ENCODE results near the gene PTPRC.
"Not testable (repeated sequence)": the region's sequence is repeated elsewhere in the genome, so short reads cannot be mapped to it uniquely, and the experiment has no call there.

PTPRC gene, protein sequence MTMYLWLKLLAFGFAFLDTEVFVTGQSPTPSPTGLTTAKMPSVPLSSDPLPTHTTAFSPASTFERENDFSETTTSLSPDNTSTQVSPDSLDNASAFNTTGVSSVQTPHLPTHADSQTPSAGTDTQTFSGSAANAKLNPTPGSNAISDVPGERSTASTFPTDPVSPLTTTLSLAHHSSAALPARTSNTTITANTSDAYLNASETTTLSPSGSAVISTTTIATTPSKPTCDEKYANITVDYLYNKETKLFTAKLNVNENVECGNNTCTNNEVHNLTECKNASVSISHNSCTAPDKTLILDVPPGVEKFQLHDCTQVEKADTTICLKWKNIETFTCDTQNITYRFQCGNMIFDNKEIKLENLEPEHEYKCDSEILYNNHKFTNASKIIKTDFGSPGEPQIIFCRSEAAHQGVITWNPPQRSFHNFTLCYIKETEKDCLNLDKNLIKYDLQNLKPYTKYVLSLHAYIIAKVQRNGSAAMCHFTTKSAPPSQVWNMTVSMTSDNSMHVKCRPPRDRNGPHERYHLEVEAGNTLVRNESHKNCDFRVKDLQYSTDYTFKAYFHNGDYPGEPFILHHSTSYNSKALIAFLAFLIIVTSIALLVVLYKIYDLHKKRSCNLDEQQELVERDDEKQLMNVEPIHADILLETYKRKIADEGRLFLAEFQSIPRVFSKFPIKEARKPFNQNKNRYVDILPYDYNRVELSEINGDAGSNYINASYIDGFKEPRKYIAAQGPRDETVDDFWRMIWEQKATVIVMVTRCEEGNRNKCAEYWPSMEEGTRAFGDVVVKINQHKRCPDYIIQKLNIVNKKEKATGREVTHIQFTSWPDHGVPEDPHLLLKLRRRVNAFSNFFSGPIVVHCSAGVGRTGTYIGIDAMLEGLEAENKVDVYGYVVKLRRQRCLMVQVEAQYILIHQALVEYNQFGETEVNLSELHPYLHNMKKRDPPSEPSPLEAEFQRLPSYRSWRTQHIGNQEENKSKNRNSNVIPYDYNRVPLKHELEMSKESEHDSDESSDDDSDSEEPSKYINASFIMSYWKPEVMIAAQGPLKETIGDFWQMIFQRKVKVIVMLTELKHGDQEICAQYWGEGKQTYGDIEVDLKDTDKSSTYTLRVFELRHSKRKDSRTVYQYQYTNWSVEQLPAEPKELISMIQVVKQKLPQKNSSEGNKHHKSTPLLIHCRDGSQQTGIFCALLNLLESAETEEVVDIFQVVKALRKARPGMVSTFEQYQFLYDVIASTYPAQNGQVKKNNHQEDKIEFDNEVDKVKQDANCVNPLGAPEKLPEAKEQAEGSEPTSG (N-terminal part only)

DNA sequence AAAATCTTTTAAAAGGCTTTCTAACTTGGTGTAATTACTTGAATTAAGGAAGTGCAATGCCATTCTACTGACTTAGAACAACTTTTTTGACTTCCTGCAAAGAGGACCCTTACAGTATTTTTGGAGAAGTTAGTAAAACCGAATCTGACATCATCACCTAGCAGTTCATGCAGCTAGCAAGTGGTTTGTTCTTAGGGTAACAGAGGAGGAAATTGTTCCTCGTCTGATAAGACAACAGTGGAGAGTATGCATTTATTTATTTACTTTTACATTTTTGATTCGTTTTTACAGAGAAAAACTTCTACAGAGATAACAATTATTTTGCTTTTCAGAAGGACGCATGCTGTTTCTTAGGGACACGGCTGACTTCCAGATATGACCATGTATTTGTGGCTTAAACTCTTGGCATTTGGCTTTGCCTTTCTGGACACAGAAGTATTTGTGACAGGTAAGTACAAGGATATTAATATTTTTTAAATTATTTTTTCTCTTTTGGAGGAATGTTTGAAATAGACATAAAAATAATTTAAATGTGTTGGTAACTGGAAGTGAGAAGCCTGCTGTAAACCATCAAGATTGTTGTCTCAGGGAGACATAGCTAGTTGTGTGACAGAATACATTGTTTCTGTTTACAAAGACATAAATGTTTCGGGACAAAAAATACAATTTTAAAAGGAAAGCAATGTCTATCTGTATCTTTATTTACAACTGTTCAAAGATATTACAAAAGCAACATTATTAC is at the start of gene PTPRC:
Gene PTPRC, plus strand, starts transcription at position 147 of the 742 bp plus-strand sequence. Its CDS starts 229 bp downstream, at position 376.
- no peaks in the 10 kb centered on the region for H3K27me3 Mint-ChIP-seq
- H3K4me1 Mint-ChIP-seq (ENCODE audit: low read depth) = peaks cover 64% of the 10 kb centered on the region
- H3K36me3 Mint-ChIP-seq = peaks cover 16% of the 10 kb centered on the region
- peak within 1 kb of the TSS; percentile 93 for H3K27ac Mint-ChIP-seq
- H3K9me3 Mint-ChIP-seq (ENCODE audit: low read depth) = peaks cover 2% of the 10 kb centered on the region
- H3K4me3 Mint-ChIP-seq = peak within 1 kb of the TSS; percentile 92

DNA sequence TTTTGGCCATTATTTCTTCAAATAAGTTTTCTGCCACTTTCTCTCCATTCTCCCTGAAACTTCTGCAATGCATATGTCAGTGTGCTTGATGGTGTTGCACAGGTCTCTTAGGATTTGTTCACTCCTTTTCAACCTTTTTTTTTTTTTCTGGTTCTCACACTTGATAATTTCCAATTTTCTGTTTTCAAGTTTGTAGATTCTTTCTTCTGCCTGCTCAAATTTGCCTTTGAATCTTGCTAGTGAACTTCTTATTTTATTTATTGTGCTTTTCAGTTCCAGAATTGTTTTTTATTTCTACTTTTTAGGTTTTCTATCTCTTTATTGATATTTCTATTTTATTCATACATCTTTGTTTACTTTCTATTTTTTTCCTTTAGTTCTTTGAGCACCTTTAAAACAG is 48.4 kb upstream of the PTPRC start:
- H3K27me3 Mint-ChIP-seq = no peaks in the 10 kb centered on the region

DNA sequence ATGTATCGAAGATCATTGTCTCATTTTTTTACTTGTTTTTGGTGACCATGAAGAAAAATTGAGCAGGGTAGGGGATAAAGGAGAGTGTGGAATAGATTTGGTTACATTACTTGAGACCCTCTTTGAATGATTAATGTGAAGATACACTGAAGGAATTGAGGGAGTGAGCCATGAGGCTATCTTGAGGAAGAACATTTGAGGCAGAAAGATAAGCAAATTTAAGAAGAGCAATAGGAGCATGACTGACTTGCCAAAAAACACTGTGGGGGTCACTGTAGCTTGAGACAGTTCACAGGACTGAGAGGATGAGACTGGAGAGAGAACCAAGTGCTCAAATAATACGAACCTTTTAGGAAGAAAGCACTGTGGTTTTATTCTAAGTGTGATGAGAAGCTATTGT is 43.1 kb upstream of the PTPRC start:
- H3K4me3 Mint-ChIP-seq = no peak overlapping the region
- H3K27ac Mint-ChIP-seq = peak overlapping the region; percentile 1
- H3K4me1 Mint-ChIP-seq (ENCODE audit: low read depth) = peaks cover 63% of the 10 kb centered on the region
- peaks cover 4% of the 10 kb centered on the region for H3K9me3 Mint-ChIP-seq (ENCODE audit: low read depth)
- H3K36me3 Mint-ChIP-seq = peaks cover 10% of the 10 kb centered on the region
- no peaks in the 10 kb centered on the region for H3K27me3 Mint-ChIP-seq

More for the DNA sequence above, 48.4 kb upstream of the PTPRC start:
- Mint-ChIP-seq H3K27ac (peak overlapping the region; percentile 59), H3K9me3 (ENCODE audit: low read depth) (peaks cover 15% of the 10 kb centered on the region), H3K4me3 (no peak overlapping the region), H3K36me3 (peaks cover 23% of the 10 kb centered on the region), H3K4me1 (ENCODE audit: low read depth) (peaks cover 22% of the 10 kb centered on the region)

DNA sequence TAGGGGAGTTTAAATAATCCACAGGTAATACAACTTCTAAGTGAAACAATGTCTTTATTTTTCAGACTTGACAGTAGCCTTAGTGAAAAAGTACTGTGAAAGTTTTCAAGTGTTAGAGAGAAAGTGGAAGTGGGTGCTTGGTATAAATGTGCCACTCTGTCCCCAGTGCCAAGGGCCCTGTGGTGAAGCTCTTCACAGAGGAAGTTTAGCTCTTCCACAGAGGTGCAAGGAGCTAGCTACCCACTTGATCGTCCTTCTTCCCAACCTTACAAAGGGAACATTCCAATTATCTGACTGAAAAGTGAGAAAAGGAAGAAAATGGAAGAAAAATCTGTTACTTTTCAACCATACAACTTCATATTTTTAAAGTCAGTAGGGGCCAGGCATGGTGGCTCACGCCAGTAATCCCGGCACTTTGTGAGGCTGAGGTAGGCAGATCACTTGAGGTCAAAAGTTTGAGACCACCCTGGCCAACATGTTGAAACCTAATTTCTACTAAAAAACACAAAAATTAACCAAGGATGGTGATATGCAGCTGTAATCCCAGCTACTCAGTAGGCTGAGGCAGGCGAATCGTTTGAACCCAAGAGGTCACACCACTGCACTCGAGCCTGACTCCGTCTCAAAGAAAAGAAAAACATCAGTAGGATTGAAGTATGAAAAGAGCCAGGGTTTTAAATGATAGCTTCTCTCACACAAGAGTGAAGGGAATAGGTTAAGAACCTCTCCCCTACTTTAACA is 41.0 kb upstream of the PTPRC start:
- H3K4me3 Mint-ChIP-seq = peak overlapping the region; percentile 69
- peaks cover 4% of the 10 kb centered on the region for H3K9me3 Mint-ChIP-seq (ENCODE audit: low read depth)
- peaks cover 84% of the 10 kb centered on the region for H3K4me1 Mint-ChIP-seq (ENCODE audit: low read depth)
- H3K36me3 Mint-ChIP-seq = peaks cover 13% of the 10 kb centered on the region
- peak overlapping the region; percentile 97 for H3K27ac Mint-ChIP-seq
- H3K27me3 Mint-ChIP-seq = no peaks in the 10 kb centered on the region

DNA sequence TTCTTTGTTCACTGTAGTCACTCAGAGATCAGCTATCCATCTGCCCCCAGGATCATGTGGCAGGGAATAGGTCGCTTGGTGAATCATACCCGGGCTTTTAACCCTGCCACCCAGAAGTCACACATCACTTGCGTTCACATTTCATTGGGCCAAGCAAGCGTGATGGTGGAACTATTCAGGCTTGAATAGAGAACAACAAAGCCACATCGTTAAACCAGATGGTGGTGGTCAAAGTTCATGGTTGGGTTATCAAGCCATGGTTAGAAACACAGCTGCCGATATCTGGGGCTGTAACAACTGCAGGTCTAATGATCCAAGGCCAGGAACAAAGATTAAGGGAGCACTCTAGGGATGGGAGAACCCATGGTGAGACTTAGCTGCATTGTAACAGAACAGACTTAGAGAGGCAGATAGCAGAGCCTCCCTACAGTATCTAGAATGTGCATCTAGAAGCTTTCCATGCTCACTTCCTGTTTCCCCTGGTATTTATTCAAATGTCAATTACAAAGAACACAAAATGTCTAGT is 40.0 kb upstream of the PTPRC start:
- Mint-ChIP-seq H3K36me3 (peaks cover 13% of the 10 kb centered on the region), H3K4me1 (ENCODE audit: low read depth) (peaks cover 87% of the 10 kb centered on the region), H3K27me3 (no peaks in the 10 kb centered on the region), H3K9me3 (ENCODE audit: low read depth) (peaks cover 4% of the 10 kb centered on the region), H3K4me3 (peak overlapping the region; percentile 44), H3K27ac (peak overlapping the region; percentile 97)

DNA sequence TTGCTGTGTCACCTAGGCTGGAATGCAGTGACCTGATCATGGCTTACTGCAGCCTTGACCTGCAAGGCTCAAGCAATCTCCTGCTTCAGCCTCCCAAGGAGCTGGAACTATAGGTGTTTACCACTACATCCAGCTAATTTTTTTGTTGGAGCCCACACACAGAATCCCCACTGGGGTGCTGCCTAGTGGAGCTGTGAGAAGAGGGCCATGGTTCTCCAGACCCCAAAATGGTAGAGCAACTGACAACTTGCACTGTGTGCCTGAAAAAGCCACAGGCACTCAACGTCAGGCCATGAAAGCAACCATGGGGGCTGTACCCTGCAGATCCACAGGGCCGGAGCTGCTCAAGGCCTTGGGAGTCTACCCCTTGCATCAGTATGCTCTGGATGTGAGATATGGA is 39.1 kb upstream of the PTPRC start:
- Mint-ChIP-seq H3K27ac (peak overlapping the region; percentile 97), H3K4me1 (ENCODE audit: low read depth) (peaks cover 89% of the 10 kb centered on the region), H3K4me3 (no peak overlapping the region), H3K36me3 (peaks cover 13% of the 10 kb centered on the region), H3K9me3 (ENCODE audit: low read depth) (peaks cover 4% of the 10 kb centered on the region), H3K27me3 (no peaks in the 10 kb centered on the region)

DNA sequence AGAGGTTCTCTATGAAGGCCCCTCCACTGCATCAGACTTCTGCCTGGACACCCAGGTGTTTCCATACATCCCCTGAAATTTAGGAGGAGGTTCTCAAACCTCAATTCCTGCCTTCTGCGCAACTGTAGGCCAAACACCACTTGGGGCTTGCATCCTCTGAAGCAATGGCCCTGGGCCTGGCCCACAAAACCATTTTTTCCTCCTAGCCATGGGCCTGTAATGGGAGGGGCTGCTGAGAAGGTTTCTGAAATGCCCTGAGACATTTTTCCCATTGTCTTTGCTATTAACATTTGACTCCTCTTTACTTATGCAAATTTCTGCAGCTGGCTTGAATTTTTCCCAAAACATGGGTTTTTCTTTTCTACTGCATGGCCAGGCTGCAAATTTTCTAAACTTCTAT is 37.9 kb upstream of the PTPRC start:
- peaks cover 11% of the 10 kb centered on the region for H3K36me3 Mint-ChIP-seq
- no peaks in the 10 kb centered on the region for H3K27me3 Mint-ChIP-seq
- no peak overlapping the region for H3K4me3 Mint-ChIP-seq
- H3K27ac Mint-ChIP-seq = peak overlapping the region; percentile 95
- H3K4me1 Mint-ChIP-seq (ENCODE audit: low read depth) = peaks cover 88% of the 10 kb centered on the region
- peaks cover 4% of the 10 kb centered on the region for H3K9me3 Mint-ChIP-seq (ENCODE audit: low read depth)

DNA sequence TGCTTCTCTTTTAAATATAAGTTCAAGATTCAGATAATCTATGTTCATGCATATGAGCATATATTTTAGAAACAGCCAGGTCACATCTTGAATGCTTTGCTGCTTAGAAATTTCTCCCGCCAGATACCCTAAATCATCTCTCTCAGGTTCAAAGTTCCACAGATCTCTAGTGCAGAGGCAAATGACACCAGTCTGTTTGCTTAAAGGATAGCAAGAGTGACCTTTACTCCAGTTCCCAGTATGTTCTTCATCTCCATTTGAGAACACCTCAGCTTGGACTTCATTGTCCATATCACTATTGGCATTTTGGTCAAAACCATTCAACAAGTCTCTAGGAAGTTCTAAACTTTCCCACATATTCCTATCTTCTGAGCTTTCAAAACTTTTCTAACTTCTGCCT is 37.5 kb upstream of the PTPRC start:
- H3K9me3 Mint-ChIP-seq (ENCODE audit: low read depth) = not testable (repeated sequence)
- Mint-ChIP-seq H3K4me1 (ENCODE audit: low read depth) (peaks cover 88% of the 10 kb centered on the region), H3K27ac (peak overlapping the region; percentile 95)

DNA sequence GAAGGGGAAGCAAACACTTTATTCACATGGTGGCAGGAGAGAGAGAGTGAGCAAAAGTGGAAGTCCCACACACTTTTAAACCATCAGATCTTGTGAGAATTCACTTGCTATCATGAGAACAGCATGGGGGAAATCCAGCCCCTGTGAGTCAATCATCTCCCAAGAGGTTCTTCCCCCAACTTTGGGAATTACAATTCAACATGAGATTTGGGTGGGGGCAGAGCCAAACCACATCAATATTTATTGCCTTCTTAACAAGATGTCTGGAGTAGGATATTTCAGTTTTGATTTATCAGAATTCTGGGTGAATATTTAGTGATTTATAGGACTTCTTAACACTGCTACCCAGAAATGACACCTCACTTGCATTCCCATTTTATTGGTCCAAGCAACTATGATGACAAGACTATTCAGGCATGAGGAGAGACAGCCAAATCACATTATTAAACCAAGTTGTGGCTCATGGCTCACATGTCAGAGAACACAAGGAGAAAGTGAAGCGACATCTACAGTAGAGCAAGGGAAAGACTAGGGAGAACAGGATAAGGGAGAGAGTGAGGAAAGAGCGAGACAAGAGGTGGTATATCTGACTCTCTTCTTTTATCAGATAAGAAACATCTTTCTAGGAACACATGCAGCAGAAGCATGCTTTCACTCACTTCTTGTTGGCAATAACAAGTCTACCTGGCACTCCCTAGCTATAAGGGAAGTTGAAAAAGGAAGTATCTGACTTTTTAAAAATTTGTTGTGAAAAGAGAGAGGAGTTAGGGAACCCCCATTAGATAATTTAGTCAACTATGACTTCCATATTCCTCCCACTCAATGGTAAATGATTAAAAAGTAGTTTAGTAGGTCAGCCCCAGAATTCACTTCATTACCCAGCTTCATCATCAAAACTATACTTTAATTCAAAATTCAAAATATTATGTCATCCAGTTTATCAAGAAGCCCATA is 36.6 kb upstream of the PTPRC start:
- Mint-ChIP-seq H3K9me3 (ENCODE audit: low read depth) (peaks cover 4% of the 10 kb centered on the region), H3K4me1 (ENCODE audit: low read depth) (peaks cover 85% of the 10 kb centered on the region), H3K4me3 (peak overlapping the region; percentile 44), H3K36me3 (peaks cover 11% of the 10 kb centered on the region), H3K27ac (peak overlapping the region; percentile 95), H3K27me3 (no peaks in the 10 kb centered on the region)

More for the DNA sequence above, 37.5 kb upstream of the PTPRC start:
- H3K27me3 Mint-ChIP-seq, H3K4me3 Mint-ChIP-seq: not testable (repeated sequence)
- peaks cover 11% of the 10 kb centered on the region for H3K36me3 Mint-ChIP-seq

DNA sequence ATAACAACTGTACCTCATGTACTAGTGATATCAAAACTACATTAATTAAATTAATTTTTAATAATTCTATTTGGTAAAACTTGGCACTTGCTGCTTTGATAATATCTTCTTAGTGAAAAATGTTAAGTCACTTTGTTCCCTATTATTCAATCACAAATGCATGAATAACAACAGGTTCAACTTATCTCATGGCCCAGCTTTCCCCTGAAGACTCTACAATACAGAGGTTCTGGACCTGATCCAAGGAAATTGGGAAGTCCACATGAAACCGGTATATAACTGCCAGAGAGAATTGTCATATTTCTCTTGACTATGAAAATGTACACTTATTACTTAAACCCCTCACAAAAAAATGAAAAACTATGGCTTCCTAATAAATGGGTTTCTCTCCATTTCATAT is 33.9 kb upstream of the PTPRC start:
- Mint-ChIP-seq H3K27me3 (no peaks in the 10 kb centered on the region), H3K4me1 (ENCODE audit: low read depth) (peaks cover 75% of the 10 kb centered on the region), H3K9me3 (ENCODE audit: low read depth) (peaks cover 4% of the 10 kb centered on the region), H3K27ac (no peak overlapping the region), H3K36me3 (peaks cover 11% of the 10 kb centered on the region), H3K4me3 (no peak overlapping the region)

DNA sequence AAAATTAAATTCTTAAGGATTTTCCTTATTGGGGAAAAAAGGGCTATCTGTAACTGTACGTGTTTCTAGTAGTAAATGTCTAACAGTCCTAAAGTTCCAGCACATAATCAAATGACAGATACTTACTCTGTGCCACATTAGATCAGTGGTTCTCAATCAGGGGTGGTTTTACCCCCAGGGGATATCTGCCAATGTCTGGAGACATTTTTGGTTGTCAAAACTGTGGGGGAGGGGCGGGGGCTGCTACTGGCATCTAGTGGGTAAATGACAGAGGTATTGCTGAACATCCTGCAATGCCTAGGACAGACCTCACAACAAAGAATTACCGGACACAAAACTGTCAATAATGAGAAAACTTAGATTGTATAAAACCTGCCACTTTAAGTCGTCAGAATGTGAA is 33.4 kb upstream of the PTPRC start:
- H3K4me3 Mint-ChIP-seq = no peak overlapping the region
- peaks cover 72% of the 10 kb centered on the region for H3K4me1 Mint-ChIP-seq (ENCODE audit: low read depth)
- H3K27ac Mint-ChIP-seq = peak overlapping the region; percentile 61
- peaks cover 8% of the 10 kb centered on the region for H3K36me3 Mint-ChIP-seq
- H3K27me3 Mint-ChIP-seq = no peaks in the 10 kb centered on the region
- no peaks in the 10 kb centered on the region for H3K9me3 Mint-ChIP-seq (ENCODE audit: low read depth)

DNA sequence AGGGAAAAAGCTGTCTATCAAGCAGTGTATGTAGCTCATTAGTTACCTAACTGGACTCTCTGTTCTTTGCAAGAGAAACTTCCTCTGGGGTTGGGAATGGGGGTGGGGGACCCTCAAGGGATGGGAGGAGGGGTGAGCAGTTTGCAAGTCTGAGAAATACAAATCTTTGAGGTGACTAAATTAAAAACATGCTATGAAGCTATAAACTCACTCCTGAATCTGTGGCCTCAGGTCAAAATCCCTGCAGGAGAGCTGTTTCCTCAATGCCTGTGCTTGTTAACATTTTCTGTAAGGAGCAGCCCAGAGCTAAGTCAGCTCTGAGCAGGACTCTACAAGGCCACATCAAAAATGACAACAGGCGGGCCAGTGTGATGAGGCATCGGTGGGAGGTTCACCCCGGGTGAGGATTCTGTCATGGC is 32.8 kb upstream of the PTPRC start:
- no peak overlapping the region for H3K4me3 Mint-ChIP-seq
- H3K27ac Mint-ChIP-seq = peak overlapping the region; percentile 72
- H3K4me1 Mint-ChIP-seq (ENCODE audit: low read depth) = peaks cover 72% of the 10 kb centered on the region
- no peaks in the 10 kb centered on the region for H3K27me3 Mint-ChIP-seq
- no peaks in the 10 kb centered on the region for H3K9me3 Mint-ChIP-seq (ENCODE audit: low read depth)
- peaks cover 8% of the 10 kb centered on the region for H3K36me3 Mint-ChIP-seq
